Measurements from ENCODE around the gene NPAS3. TPM values are rescaled to one million over a fixed set of nuclear protein-coding genes. Genes with fewer than 3 reads are reported as not detected.

Gene NPAS3
- total RNA-seq, 2 donors from 2014 or later, result 0.33 to 0.78 TPM

DNA sequence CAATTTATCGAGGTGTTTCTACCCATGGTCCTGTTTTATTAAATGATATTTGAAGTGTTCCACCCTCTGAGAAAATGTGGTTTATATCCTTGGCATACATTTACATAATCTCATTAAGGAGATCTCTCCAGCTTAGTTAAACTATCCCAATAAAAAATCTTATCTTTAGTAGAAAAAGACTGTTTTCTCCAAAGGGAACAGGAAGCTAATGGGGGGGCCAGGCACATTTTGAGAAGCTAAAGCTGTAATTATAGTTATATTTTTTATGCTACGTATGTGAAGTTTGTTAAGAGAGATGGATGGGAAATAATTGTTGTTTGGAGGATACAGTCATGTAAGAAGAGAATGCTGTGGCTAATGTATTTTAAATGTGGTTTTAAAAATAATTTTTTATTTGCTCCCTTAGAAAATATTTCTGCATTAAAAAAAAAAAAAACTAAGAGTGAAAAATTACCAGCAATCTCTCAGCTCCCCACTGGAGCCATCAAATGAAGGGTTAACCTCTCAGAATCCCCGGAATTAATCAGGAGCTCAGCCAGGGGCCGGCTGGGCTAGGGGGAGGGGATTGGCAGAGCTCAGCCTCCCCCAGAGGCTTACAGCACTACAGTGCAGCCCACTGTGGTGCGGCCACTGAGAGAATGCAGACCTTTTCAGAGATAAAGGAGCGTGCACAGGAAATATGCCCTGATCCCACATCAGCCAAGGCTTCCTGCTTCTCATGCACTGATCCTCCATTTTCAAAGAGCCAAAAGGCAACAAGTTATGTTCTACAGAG lies 826.4 kb downstream of the NPAS3 start:
- DNase-seq, result no peak
- ATAC-seq, result no peak
- TF ChIP-seq POLR2A (IDR thresholded peaks at IDR 0.05), result no peak
- TF ChIP-seq, protein P1, sequence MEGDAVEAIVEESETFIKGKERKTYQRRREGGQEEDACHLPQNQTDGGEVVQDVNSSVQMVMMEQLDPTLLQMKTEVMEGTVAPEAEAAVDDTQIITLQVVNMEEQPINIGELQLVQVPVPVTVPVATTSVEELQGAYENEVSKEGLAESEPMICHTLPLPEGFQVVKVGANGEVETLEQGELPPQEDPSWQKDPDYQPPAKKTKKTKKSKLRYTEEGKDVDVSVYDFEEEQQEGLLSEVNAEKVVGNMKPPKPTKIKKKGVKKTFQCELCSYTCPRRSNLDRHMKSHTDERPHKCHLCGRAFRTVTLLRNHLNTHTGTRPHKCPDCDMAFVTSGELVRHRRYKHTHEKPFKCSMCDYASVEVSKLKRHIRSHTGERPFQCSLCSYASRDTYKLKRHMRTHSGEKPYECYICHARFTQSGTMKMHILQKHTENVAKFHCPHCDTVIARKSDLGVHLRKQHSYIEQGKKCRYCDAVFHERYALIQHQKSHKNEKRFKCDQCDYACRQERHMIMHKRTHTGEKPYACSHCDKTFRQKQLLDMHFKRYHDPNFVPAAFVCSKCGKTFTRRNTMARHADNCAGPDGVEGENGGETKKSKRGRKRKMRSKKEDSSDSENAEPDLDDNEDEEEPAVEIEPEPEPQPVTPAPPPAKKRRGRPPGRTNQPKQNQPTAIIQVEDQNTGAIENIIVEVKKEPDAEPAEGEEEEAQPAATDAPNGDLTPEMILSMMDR (IDR thresholded peaks at IDR 0.05), result no peak
- no peaks in the 10 kb centered on the region for H3K4me1 ChIP-seq
- no peaks in the 10 kb centered on the region for H3K36me3 ChIP-seq (replicated peaks in 1 of 2; ENCODE audit: insufficient read depth in 1 of 2, low read depth in 2 of 2)
- no peak overlapping the region for H3K4me3 ChIP-seq
- no peak overlapping the region for H3K27ac ChIP-seq
- H3K27me3 ChIP-seq, result no peaks in the 10 kb centered on the region
- H3K9me3 ChIP-seq, result no peaks in the 10 kb centered on the region
- intact Hi-C loops (cut with DNase I), result no loop called here
- 35 to 43% methylated on average over 6 of the region's 6 CpGs for WGBS, 2 donors

DNA sequence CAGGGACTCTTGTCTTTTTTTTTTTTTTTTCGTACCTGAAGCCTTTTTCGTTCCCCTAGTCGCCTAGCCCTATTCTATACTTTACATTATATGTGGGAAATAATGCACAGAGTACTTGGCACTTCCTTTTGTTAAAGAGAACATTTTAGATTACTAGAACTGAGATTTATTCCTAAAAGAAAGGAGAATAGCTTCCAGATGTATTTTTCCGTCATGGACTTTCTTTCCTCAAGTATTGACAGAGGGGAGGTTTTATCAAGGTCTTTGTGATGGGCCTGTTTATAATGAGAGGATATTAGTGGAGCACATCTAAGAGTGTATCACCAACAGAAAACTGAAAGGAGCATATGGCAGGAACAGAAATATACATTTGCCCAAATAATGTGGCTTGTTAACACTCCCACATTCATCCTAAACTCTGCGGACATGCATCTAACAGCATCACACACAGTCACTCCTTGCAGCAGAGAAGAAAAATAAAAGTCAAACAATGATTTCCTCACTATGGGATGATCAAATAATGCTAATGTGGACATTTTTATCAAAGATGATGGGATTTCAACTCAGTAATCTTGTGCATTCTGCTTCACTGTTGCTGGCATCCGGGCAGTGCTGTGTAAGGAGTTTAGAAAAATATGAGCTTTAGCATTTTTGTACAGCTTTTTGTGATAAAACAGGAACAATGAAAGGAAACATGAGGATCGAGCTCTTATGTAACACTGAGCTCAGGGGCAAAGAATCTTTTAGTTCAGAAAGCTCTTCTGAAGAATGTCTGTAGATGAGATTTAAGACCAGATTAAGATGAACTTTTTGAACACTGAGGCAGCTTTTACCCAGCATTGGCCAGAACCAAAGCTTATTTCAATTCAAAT lies 829.1 kb downstream of the NPAS3 start:
- TF ChIP-seq POLR2A (IDR thresholded peaks at IDR 0.05), result no peak
- TF ChIP-seq, protein P1 (IDR thresholded peaks at IDR 0.05), result no peak
- no peaks in the 10 kb centered on the region for H3K27me3 ChIP-seq
- no peak overlapping the region for H3K27ac ChIP-seq
- whole genome bisulfite sequencing, 2 donors, result 70 to 82% methylated on average over 7 of the region's 7 CpGs
- intact Hi-C loops (cut with DNase I), result no loop called here
- no peaks in the 10 kb centered on the region for H3K36me3 ChIP-seq (replicated peaks in 1 of 2; ENCODE audit: insufficient read depth in 1 of 2, low read depth in 2 of 2)
- H3K9me3 ChIP-seq, result no peaks in the 10 kb centered on the region
- no peak for ATAC-seq
- no peak for DNase-seq
- no peaks in the 10 kb centered on the region for H3K4me1 ChIP-seq
- no peak overlapping the region for H3K4me3 ChIP-seq

DNA sequence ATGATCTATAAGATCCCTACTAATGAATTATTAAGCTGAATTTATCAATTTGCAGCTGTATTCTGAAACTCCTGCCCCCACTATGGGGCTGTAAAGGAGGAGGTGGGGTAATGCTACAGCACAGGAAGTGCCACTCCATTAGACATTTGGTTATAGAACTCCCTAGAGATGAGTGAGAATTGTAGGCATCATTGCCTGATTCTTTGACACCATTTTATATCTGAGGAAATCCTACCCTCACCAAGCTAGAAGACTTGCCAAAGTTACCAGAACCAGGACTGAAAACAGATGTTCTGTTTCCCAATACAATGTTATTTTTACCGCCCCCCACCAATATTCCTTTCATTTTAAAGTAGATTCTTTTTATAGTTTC lies 829.8 kb downstream of the NPAS3 start:
- no peak overlapping the region for H3K27ac ChIP-seq
- DNase-seq (no peak), ATAC-seq (no peak)
- TF ChIP-seq, protein P1 (IDR thresholded peaks at IDR 0.05), result no peak
- no peak for TF ChIP-seq POLR2A (IDR thresholded peaks at IDR 0.05)
- H3K9me3 ChIP-seq, result no peaks in the 10 kb centered on the region
- intact Hi-C loops (cut with DNase I), result no loop called here
- H3K27me3 ChIP-seq, result no peaks in the 10 kb centered on the region
- no peak overlapping the region for H3K4me3 ChIP-seq
- WGBS, 2 donors, result 87 to 94% methylated on average over 1 of the region's 1 CpG
- H3K4me1 ChIP-seq, result no peaks in the 10 kb centered on the region
- H3K36me3 ChIP-seq (replicated peaks in 1 of 2; ENCODE audit: insufficient read depth in 1 of 2, low read depth in 2 of 2), result no peaks in the 10 kb centered on the region

DNA sequence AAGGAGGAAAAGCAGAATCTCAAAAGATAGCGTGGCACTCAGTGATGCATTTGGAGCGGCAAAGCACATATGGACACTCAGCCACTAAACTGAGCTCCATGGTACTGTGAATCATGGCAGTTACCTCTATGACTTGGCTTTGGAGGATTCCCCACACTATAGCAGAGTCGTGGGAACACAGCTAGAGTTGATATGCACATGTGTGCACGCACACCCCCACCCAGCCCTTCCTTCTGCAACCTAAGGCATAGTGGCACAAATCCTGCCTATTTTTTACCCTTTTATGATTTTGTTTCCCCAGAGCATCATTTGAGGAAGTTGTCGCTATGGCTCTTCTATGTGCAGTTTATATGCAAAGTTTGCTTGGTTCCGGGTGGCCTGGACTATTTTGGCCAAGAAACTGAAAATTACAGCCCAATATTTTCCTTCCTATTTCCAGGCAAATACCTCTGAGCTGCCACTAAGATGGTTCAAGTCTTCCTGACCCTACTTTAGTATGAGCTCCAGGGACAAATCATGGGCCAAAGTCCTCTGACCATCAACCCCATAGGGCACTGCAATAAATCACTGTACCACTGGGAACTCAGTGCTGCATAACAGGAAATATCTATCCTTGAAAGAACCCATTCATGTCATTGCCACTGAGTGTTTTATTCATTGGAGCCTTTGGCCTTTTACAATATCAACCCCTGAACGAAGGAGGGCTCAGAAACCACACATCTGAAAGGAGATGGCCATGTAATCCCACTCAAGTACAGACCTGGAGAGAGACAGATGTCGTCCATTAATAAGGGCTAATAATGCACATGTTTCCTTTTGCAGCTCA lies 834.7 kb downstream of the NPAS3 start:
- Histone ChIP-seq H3K9me3 (no peaks in the 10 kb centered on the region), H3K27ac (no peak overlapping the region), H3K4me1 (no peaks in the 10 kb centered on the region), H3K4me3 (no peak overlapping the region), H3K36me3 (replicated peaks in 1 of 2; ENCODE audit: insufficient read depth in 1 of 2, low read depth in 2 of 2) (no peaks in the 10 kb centered on the region), H3K27me3 (no peaks in the 10 kb centered on the region)
- no peak for DNase-seq
- TF ChIP-seq, protein P1 (IDR thresholded peaks at IDR 0.05), result no peak
- no peak for TF ChIP-seq POLR2A (IDR thresholded peaks at IDR 0.05)
- no peak for ATAC-seq
- intact Hi-C loops (cut with DNase I), result no loop called here
- WGBS, 2 donors, result 83 to 91% methylated on average over 8 of the region's 8 CpGs
